AML-193 (cell line): ENCODE measurements around the gene CNR2.
"Not testable (repeated sequence)": the region's sequence is repeated elsewhere in the genome, so short reads cannot be mapped to it uniquely, and the experiment has no call there.

Source experiments
- DNase-seq, 2 experiments: peaks; one replicate each; lab custom pipeline; 2025; lab: John Stamatoyannopoulos, UW

Gene CNR2

DNA sequence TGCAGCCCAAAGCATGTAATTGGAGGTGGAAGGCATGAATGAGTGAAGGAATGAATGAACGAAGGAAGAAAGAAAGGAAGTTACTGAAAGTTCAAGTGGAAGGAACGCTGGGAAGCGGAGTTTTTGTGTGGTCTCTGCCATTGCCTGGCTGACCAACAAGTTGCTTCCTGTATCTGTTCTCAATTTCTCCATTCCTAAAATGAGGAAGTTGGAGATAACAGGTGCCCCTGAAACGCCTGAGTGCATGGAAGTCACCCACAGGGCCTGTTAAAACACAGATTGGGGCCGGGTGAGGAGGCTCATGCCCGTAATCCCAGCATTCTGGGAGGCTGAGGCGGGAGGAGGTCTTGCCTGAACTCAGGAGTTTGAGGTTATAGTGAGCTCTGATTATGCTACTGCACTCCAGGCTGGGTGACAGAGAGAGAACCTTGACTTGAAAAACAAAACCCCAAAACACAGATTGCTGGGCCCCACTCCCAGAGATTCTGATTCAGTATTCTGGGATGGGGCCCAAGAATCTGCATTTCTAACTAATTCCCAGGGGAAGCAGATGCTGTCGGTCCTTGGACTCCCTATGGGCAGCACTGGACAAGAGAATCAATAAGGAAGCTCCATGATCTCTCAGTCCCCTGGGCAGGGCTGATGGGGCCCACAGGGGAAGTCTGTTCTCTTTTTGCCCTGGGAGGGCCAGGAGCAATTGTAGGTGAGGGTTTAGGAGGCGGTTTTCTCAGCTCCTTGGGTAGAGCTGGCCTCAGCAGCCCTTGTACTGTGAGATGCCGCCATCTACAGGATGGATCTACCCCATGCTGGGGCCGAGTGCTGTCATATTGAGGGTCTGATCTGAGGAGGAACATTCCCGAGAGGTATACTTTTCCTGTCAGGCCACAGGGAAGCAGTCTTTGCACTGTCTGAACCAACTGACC is 3.3 kb upstream of the CNR2 start:
- DNase-seq, result peak; percentile 67 to 70

DNA sequence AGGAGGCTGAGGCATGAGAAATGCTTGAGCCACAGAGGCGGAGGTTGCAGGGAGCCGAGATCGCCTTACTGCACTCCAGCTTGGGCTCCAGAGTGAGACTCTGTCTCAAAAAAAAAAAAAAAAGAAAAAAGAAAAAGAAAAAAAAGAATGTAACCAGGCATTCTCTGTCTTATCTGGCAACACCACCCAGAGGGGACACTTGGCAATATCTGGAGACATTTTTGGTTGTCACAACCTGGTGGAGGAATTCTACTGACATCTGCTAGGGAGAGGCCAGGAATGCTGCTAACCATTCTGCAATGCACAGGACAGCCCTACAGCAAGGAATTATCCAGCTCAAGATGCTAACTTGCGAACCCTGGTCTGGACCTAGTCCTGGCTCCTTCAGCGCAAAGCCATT is 2.3 kb upstream of the CNR2 start:
- DNase-seq, result no peak

DNA sequence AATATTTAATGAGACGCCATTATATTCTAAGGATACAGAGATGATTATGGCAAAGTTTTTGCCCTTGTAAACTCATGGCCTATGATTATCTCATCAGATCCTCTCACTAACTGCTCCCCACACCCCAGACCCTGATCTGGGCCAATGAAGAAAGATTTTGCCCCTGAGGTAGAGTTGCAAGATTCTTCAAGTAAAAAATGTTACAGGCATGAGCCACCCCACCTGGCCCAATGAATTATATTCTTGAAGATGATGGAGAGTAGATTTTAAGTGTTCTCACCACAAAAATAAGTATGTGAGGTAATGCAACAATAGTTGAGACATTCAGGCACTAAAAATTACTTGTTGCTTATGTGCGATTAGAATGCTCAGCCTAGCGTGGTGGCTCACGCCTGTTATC is 1.8 kb upstream of the CNR2 start:
- no peak for DNase-seq

DNA sequence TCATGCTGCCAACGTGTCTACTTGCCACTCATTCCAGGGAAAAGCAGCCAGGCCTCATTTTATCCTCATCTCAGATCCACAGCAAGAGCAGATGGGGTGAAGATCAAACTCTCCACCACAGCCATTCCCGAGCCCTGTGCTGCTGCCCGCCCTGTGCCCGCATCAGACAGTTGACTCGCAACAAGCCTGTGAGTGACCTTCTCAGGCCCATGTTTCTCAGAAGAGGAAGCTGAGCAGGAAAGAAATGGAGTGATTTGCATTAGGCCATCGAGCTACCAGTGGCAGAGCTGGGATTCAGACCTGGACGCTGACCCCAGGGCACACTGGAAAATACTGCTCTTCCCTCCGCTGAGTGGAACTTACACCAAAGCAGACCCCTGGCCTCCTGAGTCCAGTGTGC is 1.2 kb downstream of the CNR2 start:
- no peak for DNase-seq

DNA sequence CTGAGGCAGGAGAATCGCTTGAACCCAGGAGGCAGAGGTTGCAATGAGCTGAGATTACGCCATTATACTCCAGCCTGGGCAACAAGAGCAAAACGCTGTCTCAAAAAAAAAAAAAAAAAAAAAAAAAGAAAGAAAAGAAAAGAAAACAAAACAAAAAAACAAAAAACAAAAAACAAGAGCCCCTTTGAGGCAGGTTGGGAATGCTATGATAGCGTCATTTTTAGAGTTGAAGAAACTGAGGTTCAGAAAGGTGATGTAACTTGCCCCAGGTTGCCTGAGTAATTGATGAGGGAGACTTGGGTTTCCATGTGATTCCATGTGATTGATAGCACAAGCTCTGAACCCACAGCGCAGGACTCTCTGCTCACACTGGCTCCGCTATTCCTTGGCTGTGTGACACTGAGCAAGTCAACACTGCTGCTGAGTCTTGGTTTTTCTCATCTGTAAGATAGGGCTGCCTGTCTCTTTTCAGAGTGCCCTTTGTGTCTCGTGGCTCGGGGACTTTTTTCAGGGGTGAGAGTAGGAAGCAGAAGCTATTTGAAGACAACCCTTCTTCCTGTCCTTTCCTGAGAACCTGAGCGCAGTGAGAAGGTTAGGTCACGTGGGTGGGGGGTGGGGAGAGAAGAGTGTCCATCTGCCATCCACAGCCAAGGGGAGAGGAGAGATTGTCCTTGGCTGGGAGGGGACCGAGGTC is 2.5 kb downstream of the CNR2 start:
- no peak for DNase-seq

DNA sequence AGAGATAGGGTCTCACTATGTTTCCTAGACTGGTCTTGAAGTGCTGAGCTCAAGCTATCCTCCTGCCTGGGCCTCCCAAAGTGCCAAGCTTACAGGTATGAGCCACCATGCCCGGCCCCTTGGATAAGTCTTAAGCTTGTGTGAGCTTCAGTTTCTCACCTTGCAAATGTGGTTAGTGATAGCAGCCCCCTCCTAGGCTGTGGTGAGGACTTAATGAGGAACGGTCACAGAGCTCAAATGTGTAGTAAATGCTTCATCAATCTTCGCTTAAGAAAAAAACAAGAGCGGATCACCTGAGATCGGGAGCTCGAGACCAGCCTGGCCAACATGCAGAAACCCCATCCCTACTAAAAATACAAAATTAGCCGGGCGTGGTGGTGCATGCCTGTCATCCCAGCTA is 3.0 kb downstream of the CNR2 start:
- DNase-seq, result no peak

DNA sequence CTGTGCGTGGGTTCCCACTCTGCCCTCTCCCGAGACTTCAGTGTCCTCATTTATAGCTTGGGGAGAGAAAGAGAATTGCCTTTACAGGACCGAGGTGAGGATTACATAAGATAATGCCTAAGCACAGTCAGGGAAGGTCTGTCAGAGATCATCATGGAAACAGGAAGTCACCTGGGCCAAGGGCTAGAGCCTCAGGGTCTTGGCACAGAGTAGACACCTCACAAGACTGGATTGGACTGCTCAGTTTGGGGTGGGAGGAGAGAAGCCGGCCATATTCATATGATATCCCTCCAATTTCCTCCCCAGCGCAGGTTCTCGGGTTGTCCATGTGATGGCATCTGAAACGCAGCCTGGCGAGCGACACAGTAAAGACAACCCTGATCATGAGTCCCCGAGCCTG is 3.8 kb downstream of the CNR2 start:
- DNase-seq, result peak in 1 of 2 experiments; percentile 30

DNA sequence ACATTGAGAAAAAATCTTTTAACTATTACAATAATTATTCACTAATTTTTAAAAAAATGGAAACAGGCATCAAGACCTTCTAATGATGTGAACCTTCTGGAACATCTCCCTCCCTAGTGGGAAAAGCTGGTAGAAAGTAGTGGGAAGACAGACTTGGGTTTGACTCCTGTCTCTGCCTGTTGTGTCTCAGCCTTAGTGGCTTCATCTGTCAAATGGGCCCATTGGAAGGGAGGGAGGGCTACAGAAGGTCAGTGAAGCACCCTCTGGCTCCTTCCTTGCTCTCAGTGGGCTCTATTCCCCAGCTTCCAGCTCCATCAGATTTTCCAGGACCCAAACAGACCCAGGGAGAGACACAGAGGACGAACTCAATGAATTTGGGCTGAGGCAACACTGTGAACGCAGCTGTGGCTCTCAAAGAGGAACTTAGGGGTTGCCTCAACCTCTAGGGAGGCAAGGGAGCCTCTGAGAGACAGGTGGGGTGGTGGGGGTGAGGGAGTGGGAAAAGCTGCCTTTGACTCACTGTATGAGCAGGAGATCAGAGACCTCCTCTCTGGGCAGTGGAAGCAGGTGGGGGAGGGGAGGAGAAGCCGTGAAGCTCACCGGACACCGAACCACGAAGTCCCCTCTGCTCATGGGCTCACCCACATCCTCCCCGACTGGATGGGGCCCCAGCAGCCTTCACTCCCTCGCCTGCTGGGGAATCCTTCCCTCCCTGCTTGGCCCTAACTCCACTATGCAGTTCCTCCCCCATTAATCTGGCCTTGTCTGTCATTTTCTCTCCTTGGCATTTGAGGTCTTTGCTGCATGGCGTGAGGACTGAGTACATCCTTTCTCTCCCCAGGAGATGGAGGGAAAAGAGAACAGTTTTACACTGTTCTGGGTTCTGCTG is 4.5 kb downstream of the CNR2 start:
- DNase-seq, result peak; percentile 70 to 77

DNA sequence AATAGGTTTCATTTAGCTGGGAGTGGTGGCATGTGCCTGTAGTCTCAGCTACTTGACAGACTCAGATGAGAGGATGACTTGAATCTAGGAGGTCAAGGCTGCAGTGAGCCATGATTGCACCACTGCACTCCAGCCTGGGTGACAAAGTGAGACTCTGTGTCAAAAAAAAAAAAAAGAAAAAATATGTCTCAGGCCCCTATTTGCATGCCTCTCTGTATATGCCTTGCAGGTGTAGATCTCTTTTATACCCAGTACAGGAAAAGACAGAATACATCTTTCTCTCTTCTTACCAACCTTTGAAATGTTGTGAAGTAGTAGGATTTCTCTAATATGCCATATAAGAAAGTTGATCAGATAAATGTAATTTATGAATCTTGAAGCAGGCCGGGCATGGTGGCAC is 6.4 kb downstream of the CNR2 start:
- no peak for DNase-seq

DNA sequence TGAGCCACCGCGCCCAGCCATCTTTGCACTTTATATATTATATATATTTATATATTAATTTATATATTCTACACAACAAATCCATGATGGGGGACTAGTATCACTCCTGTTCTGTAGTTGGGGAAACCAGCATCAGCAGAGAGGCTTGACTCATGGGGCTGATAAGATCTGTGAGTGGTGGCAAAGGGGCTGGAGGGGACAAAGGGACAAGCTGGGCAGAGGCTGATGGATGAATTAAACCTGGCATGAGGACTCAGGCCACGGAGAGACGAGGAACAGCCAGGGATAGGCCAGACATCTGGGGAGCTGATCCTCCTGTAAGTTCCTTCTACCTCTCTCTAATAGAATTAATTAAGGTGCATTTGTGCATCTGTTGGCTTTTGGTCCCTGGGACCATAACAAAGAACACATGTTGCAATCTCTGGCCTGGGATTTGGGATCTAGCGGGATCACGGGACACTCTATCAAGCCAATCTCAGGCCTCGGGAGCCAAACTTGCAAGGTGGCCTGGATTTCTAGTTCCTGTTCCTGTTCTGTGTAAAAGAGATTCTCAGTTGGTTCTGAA is 7.6 kb downstream of the CNR2 start:
- no peak for DNase-seq

DNA sequence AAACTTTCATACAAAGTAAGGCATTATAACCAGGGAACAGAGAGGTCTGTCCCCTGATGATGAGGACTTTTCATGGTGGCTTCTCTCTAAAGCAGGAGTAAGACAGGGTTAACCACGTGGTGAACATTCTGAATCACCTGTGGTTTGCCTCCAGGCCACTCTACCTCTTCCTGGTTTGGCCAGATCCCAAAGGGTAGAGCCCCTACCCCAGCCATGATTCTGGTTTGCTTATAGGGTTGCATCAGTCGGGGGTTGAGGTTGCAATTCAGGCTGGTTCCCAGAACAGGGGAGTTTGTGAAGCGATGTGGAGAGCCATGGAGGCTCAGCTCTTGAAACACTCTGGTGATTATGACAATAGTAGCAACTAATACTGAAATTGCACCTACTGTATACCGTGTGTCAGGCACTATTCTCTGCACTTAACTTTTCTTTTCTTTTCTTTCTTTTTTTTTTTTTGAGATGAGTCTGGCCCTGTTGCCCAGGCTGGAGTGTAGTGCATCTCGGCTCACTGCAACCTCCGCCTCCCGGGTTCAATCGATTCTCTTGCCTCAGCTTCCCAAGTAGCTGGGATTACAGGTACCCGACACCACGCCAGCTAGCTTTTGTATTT is 8.3 kb downstream of the CNR2 start:
- DNase-seq, result peak in 1 of 2 experiments; percentile 28

DNA sequence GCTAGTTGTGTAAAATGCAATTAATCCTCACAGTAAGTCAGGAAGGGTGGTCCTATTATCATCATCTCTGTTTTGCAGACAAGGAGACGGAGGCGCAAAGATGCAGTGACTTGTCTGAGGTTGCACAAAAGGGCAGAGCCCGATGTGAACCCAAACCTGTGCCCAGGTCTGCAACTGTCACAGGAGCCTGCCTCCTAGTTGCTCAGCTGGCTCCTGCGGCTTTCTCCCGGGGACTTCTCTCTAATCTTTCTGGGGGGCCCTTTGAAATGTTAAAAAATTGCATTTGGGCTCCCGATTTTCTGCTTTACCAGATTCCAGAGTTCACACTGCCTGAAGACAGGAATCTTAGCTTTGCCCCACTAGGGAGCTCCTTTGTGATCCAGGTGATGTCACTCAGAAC is 9.4 kb downstream of the CNR2 start:
- DNase-seq, result no peak

DNA sequence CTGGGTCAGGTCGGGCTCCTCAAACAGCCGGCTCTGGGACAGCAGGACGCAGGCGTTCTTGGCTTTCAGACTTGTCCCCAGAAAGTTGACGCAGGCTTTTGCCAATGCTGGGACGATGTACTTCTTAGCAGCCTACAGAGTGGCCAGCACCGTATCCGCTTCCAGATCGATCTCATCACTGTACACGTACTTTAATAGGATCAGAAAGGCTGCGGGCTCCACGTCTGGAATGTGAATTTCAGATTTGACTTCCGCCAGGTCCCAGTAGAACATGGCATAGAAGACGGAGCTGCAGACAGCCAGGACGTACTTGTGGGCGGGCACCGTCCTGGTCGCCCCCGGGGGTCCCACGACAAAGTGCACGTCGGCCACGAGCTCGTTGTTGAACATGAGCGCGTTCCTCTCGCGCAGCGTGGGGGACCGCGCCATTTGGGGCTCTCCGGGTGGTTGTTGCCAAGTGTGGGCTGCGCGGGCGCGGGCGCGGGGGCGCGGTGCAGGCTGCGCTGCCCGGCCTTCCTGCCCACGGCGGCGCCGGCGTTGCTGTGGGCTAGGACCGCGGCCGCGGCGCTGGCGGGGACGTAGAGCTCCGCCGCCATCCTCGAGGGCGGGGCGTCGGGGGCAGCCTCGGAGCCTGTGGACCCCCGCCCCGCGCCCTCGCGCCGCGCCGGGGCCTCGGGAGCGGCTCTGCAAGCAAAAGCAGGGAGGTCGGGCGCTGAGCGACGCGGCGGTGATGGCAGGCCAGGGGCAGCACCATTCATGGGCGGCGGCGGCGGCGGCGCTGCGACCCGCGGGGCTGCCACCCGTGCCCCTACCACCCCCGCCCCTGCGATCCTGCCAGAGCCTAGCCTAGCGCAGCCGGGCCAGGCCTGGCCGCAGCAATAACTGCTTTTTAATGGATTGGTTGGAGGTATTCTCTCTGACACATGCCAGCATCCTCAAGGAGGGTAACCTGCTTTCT is 10.6 kb downstream of the CNR2 start:
- no peak for DNase-seq

DNA sequence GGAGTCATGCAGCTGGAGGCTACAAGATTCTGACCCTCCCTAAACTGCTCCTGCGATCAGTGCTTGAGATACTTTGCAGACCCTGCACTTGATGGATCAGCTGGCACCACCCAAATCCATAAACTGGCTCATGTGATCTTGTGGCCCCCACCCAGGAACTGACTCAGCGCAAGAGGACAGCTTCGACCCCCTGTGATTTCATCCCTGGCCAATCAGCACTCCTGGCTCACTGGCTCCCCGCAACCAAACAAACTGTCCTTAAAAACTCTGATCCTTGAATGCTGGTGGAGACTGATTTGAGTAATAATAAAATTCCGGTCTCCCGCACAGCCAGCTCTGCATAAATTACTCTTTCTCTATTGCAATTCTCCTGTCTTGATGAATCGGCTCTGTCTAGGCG is 13.1 kb downstream of the CNR2 start:
- not testable (repeated sequence) for DNase-seq

DNA sequence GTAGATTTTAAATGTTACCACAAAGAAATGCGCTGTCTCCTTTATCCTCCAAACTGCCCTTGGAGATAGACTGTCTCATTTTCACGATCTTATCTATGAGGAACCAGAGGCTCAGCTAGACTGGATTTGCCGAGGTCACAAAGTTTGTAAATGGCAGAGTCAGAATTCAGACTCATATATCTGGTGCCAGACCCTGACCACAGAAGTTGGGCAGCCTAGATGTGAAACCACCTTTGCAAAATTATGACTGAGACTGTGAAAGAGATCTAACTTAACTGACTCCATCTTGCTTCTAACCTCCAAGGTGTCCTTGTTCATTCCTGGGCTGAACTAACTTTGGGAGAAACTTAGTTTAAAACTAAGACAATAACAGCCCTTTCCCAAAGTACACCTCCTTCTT is 14.1 kb downstream of the CNR2 start:
- DNase-seq, result peak; percentile 30 to 33

DNA sequence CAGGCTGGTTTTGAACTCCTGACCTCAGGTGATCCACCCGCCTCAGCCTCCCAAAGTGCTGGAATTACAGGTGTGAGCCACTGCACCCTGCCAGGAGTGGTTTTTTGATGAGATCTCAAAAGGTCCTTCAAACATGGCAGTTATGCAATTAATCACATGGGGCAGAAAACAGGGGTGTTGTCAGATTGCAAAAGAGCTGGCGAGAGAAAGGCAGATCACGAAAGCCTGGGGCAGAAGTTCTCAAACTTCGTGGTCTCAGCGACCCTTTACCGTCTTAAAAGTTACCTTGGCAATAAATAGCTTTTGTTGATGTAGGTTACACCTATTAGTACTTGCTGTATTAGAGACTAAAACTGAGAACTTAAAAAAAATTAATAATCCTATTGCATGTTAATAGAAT is 16.1 kb downstream of the CNR2 start:
- DNase-seq, result peak; percentile 54 to 72

DNA sequence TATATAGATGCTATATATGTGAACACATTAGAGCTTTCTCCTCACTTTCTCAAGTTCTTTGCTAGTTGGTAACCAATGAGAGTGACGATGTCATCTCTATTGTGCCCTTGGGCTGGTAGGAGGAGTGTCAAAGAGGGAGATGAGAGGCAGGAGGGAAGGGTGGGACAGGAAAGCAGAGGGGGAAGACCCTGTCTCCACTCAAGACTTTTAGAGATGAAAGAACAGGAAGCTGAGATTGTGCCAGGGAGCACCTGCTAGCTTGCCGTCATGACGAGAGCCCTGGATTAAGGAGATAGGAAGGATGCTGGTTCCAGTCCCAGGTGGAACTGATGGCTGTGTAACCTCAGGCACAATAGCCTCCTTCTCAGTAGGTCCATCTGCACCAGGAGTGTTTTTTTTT is 16.7 kb downstream of the CNR2 start:
- no peak for DNase-seq

DNA sequence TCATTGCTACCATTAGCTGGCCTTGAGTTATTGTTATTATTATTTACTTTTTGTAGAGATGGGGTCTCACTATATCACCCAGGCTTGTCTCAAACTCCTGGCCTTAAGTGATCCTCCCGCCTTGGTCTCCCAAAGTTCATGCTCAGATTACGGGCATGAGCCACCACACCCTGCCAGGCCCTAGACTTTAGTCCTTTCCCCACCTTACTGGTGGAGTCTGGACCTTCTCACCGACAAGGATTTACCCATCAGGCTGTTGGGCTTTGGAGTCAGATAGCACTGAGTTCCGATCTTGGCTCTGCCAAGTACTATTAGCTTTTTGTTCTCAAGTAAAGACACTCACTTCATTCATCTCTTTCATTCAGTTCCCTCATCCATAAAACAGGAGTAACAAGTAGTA is 17.2 kb downstream of the CNR2 start:
- DNase-seq, result no peak

DNA sequence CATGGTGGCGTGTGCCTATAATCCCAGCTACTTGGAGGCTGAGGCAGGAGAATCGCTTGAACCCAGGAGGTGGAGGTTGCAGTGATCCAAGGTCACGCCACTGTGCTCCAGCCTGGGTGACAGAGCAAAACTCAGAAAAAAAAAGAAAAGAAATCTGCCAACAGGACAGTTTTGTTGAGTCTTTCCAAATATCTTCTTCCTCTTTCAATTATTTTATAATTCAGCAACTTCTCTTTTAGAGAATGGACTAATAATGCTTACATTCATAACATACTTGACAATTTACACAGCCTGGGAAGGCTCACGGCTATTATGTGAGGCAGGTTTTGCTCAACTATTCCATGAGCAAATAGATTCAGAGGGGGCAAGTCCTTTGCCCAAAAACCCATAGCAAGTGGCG is 18.1 kb downstream of the CNR2 start:
- peak; percentile 81 to 83 for DNase-seq

DNA sequence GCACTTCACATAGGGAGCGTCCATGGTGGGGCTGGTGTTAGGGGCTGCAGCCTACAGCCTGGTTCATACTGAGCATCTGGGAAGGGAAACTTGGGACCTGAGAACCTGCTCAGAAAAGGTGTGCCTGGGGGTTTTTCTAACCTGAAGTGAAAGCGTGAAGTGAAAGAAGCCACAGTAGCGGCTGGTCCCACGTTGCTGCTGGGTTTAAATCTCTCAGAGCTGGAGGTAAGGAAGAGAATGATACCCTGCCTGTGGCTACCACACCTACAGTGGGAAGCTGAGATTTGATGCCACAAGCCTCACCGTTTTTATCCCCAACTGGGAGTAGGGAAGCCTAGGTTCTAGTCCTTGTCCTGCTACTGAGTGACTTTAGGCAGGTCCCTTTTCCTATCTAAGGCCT is 24.1 kb downstream of the CNR2 start:
- DNase-seq, result no peak
